Measurements from ENCODE around the gene GLRA1. TPM values are rescaled to one million over a fixed set of nuclear protein-coding genes. Genes with fewer than 3 reads are reported as not detected.
"Not testable (repeated sequence)": the region's sequence is repeated elsewhere in the genome, so short reads cannot be mapped to it uniquely, and the experiment has no call there.

GLRA1 gene
- total RNA-seq, 1 experiment from 2014 or later = not detected

GRCh38 chr5:151819830-151820229 is 104.8 kb downstream of the GLRA1 start:
- no peak for DNase-seq (ENCODE audit: low read depth)

- DNase-seq (ENCODE audit: low read depth) = no peak
Observed at GRCh38 chr5:151815051-151815450, 109.6 kb downstream of the GLRA1 start.

- no peak for DNase-seq (ENCODE audit: low read depth)
Observed at GRCh38 chr5:151812757-151813309, 111.8 kb downstream of the GLRA1 start.

DNA sequence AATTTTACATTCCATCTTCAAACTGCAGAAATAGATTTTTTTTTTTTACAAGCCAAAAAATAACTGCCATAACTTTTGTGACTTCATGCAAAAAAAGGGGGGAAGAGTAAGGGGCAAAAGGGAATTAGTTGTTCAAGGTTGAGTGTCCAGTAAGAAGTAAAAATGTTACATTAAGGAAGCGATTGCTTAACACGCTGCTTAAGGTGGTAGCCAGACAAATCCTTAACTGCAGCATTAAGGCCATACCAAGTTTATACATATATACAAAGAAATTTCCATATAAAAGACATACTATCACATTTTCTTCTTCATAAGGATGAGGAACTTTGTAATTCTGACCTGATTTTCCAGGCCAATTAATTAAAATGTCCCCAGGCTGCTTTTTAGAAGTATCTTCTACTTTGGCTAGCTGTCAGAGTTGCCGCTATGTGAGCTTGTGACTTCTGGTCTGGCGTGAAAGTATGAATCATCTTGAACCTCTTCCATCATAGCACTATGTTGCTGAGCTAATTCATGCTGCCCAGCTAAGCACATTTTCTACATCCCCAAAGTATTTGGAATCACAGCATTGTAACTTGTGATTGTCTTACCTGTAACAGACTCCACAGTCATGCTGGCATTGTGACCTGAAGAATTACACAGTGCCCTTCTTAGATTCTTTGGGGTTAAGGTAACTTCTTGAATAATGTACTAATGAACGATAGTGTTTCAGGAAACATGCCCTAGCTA is 112.9 kb downstream of the GLRA1 start:
- peak; percentile 55 for DNase-seq (ENCODE audit: low read depth)

GRCh38 chr5:151810897-151811296 is 113.8 kb downstream of the GLRA1 start:
- no peak for DNase-seq (ENCODE audit: low read depth)

DNA sequence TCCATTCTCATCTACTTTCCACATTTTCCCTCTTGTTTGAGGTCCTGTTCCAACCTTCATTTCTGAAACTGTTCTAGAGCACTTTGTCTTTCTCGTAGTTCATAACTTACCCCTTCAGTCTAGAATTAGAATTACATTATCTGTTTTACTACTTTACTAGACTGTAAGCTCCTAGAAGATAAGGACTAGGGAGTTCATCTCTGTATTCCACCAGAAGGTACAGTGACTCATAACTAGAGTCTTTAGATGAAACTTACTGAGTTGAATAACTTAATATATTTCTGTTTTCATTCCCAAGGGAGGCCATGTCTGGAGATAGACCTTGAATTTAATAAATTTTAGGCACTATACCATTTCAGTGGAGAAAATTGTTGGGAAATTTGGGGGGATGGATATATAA is 114.2 kb downstream of the GLRA1 start:
- no peak for DNase-seq (ENCODE audit: low read depth)

GRCh38 chr5:151808451-151809169 is 116.0 kb downstream of the GLRA1 start:
- DNase-seq (ENCODE audit: low read depth) = no peak

- no peak for DNase-seq (ENCODE audit: low read depth)
Observed at GRCh38 chr5:151805414-151806223, 119.0 kb downstream of the GLRA1 start.

DNA sequence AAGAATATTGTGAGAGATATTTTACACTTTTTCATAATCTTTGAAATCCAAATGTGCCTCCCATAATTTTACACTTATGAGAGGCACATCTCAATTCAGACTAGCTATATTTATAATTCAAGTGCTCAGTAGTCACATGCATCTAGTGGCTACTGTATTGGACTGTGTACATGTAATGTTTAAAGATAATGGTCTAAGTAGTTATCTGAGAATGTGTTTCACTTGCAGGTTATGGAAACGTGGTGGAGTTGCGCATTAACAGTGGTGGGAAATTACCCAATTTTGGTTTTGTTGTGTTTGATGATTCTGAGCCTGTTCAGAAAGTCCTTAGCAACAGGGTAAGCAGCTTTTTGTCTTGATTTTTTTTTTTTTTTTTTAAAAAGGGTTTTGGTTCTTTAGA is 124.1 kb downstream of the GLRA1 start:
- DNase-seq (ENCODE audit: low read depth) = no peak

- peak; percentile 58 for DNase-seq (ENCODE audit: low read depth)
Observed at GRCh38 chr5:151799407-151799806, 125.2 kb downstream of the GLRA1 start.

GRCh38 chr5:151798674-151799073 is 126.0 kb downstream of the GLRA1 start:
- DNase-seq (ENCODE audit: low read depth) = no peak

DNA sequence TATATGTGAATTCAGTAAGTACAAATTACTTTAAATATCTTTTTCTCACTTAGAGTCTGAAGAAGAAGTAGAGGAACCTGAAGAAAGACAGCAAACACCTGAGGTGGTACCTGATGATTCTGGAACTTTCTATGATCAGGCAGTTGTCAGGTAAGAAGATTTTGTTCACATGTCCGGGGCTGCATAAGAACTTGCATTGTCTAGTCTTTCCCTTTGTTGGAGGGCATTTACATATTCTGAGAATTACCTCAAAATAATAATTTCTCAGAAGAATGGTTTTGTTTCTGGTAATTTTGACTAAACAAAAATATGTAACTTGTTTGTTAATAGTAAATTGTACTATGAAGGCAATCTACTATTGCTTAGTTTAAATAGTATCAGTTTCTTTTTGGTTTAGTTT is 129.2 kb downstream of the GLRA1 start:
- no peak for DNase-seq (ENCODE audit: low read depth)

DNA sequence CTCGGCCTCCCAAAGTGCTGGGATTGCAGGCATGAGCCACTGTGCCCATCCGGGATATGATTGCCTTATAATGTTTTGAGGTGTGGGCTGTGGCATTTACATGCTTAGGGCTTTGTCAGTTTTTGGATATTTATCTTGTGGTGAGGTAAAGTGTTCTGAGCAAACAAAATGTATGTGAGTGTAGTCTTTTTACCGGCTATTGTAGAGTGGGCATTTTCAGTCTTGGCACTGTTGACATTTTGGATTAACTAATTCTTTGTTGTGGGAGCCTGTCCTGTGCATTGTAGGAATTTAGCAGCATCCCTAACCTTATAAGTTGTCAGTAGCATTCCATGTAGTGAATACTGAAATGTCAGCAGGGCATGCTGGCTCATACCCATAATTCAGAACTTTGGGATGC is 131.3 kb downstream of the GLRA1 start:
- DNase-seq (ENCODE audit: low read depth) = no peak

- DNase-seq (ENCODE audit: low read depth) = no peak
Observed at GRCh38 chr5:151787817-151788216, 136.8 kb downstream of the GLRA1 start.

- no peak for DNase-seq (ENCODE audit: low read depth)
Observed at GRCh38 chr5:151786468-151786867, 138.2 kb downstream of the GLRA1 start.

DNA sequence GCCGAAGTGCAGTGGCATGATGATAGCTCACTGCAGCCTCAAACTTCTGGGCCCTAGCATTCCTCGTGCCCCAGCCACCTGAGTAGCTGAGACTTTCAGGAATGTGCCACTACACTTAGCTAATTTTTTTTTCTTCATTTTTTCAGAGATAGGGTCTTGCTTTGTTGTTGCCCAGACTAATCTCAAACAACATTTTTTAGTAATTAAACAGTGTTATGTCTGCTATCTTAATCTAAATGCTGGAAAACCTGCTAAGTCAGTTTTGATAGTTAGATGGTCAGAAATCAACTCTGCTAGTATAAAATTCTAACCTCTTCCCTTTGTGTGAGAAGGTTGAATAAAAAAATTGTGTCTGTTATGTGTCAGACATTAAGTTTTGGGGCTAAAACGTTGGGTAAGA is 140.5 kb downstream of the GLRA1 start:
- no peak for DNase-seq (ENCODE audit: low read depth)

GRCh38 chr5:151783664-151784063 is 141.0 kb downstream of the GLRA1 start:
- DNase-seq (ENCODE audit: low read depth) = not testable (repeated sequence)

GRCh38 chr5:151781201-151781600 is 143.4 kb downstream of the GLRA1 start:
- DNase-seq (ENCODE audit: low read depth) = no peak

DNA sequence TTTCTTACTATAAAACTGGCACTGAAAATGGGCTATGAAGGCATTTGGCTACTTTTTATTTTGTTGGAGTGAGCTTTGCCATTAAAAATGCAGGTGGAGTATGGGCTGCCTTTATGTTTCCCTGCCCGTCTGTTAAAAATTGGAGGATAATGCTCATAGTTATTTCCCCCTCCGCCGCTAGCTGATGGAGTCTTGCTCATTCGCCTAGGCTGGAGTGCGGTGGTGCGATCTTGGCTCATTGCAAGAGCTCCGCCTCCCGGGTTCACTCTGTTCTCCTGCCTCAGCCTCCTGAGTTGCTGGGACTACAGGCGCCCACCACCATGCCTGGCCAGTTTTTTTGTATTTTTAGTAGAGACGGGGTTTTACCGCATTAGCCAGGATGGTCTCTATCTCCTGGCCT is 144.3 kb downstream of the GLRA1 start:
- no peak for DNase-seq (ENCODE audit: low read depth)

- DNase-seq (ENCODE audit: low read depth) = no peak
Observed at GRCh38 chr5:151779531-151780125, 145.0 kb downstream of the GLRA1 start.

- DNase-seq (ENCODE audit: low read depth) = no peak
Observed at GRCh38 chr5:151775025-151775606, 149.5 kb downstream of the GLRA1 start.

All from RPMI7951 (cell line).